GM13976 (cell line): ENCODE data around the gene ANKRD55.
"Not testable (repeated sequence)": the region's sequence is repeated elsewhere in the genome, so short reads cannot be mapped to it uniquely, and the experiment has no call there.

Source experiments
- DNase-seq: peaks from one replicate; pipeline ENCODE4 v3.0.0; 2012; ENCODE audit warnings: low spot score
- in situ Hi-C: fragments of 300-500 bp; cut with MboI; formaldehyde crosslinking; loops from one replicate; pipeline ENCODE4 v1.12.0; 2022; ENCODE audit warnings: low sequenced_read_pairs, mixed read lengths, inconsistent platforms; ENCODE audit not compliant: unreplicated experiment
- TF ChIP-seq, protein P1 (sequence below): IDR thresholded peaks from 2 replicates; pipeline ENCODE4 v1.5.1; 2012; ENCODE audit warnings: borderline replicate concordance, mild to moderate bottlenecking; ENCODE audit not compliant: insufficient read depth; ENCODE audit errors: extremely low read depth, missing control alignments, control extremely low read depth

ANKRD55 gene

DNA sequence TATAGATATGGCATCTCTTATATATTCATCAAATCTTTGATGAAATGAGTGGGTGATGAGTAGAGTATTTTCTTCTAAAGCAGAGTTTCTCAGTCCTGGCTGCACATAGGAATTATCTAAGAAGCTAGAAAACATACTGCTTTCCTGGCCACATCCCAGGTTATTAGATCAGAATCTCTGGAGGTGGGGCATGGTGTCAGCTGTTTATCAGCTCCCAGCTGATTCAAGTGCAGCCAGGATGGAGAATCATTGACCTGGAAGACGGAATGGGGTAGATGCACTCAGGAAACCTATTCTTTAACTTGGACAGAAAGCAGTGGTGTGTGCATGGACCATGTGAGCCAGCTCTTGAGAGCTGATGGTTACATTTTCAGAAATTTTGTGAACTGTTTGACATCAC, 130.2 kb downstream of the ANKRD55 start:
- TF ChIP-seq, protein P1, sequence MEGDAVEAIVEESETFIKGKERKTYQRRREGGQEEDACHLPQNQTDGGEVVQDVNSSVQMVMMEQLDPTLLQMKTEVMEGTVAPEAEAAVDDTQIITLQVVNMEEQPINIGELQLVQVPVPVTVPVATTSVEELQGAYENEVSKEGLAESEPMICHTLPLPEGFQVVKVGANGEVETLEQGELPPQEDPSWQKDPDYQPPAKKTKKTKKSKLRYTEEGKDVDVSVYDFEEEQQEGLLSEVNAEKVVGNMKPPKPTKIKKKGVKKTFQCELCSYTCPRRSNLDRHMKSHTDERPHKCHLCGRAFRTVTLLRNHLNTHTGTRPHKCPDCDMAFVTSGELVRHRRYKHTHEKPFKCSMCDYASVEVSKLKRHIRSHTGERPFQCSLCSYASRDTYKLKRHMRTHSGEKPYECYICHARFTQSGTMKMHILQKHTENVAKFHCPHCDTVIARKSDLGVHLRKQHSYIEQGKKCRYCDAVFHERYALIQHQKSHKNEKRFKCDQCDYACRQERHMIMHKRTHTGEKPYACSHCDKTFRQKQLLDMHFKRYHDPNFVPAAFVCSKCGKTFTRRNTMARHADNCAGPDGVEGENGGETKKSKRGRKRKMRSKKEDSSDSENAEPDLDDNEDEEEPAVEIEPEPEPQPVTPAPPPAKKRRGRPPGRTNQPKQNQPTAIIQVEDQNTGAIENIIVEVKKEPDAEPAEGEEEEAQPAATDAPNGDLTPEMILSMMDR, result no peak
- no peak for DNase-seq
- in situ Hi-C loops, result no loop called here

DNA sequence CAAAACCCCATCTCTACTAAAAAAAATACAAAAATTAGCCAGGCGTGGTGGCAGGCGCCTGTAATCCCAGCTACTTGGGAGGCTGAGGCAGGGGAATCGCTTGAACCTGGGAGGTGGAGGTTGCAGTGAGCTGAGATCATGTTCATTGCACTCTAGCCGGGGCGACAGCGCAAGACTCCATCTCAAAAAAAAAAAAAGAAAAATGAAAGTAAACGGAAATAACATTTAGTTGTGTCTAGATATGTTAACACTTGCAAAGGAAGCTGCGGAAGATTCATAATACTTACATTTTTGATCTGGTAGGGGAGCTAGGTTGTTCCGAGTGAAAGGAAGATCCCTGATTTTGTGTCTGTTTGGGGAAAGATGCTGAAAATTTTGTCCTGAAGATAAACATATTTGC, 130.9 kb downstream of the ANKRD55 start:
- in situ Hi-C loops, result not testable (repeated sequence)

DNA sequence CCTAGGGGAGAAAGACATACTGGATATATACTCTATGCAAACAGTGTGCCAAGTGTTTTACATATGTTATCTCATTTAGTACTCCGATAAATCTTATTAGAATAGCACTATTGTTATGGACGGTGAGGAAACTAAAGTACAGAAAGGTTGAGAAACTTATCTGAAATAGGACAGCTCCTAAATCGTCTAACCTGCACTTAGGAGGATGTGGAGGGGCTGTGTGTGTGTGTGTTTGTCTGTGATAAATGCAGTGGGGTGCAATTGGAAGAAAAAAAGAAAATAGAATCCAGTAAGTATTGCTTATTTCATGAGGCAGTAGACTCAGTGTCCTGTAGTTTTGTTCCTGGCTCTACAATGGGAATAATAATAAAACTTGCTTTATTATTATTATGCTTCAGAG, 131.9 kb downstream of the ANKRD55 start:
- in situ Hi-C loops, result no loop called here
- DNase-seq, result no peak
- TF ChIP-seq, protein P1, result no peak

More for the DNA sequence above, 130.9 kb downstream of the ANKRD55 start:
- DNase-seq, result not testable (repeated sequence)

DNA sequence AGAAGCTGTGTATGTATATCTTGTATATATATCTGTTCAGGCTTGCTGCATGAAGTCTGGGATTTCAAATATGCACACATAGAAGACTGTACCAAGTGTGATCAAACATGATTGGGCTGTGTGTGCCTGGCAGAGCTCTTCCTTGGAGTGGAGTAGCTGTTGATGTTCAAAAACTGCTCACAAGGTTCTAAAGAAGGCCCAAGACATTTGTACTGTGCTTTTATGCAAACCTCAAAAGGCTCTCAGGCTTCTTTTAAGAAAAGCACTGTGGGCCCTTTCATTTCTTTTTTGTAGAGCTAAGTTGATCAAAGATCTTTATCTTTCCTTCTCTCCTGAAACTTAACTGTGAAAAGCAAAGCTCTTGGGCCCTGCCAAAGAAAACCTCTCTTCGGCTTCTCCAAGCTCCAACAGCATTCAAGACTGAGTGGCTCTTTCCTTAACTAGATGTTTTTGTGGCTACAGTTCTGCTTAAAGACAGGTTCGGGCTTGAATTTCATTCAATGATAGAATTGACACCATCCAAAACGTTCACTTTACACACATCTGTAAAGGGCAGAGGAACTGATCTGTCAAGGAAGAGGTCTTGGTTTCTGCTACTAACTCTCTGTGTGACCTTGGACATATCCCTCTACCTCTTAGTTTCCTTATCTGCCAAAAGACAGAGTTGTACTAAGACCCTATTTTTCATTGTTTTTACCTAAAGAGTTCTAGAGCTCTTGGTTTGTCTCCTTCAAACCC, 132.5 kb downstream of the ANKRD55 start:
- in situ Hi-C loops, result no loop called here
- no peak for DNase-seq
- TF ChIP-seq, protein P1, result no peak

DNA sequence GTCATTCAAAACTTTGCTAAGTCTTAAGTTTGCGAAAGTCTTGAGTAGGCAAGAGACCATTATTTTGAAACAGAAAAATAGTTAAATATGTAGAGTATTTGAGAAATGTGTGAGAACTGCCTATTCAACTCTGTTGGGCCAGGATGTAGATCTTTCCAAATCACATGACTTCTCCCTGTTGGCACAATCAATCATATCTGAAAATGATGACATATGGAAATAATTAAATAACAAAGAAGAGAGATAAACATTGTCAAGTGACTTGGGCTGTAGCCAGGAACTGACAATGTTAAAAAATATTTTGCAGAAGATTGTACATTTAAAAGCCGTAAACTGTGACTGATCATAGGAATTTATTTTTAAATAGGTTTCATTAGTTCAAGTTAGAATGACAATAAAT, 133.8 kb downstream of the ANKRD55 start:
- TF ChIP-seq, protein P1, result no peak
- in situ Hi-C loops, result no loop called here
- DNase-seq, result no peak

DNA sequence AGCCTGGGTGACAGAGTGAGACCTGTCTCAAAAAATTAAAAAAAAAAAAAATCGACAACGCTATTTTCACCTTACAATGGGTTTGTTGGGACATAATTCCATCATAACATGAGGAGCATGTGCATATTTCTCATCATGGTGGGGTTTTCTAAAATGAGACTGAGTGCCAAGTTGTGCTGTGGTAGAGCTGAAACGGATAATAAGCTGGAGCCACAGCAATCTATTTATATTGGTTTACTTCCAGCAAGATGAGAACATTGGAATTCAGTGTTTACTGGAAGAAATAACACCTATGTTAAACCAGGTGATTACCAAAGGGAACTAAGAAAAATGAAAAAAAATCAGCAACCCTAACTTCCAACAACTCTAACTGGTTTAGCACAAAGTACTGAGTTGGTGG, 136.1 kb downstream of the ANKRD55 start:
- no peak for DNase-seq
- in situ Hi-C loops, result no loop called here
- TF ChIP-seq, protein P1, result no peak

DNA sequence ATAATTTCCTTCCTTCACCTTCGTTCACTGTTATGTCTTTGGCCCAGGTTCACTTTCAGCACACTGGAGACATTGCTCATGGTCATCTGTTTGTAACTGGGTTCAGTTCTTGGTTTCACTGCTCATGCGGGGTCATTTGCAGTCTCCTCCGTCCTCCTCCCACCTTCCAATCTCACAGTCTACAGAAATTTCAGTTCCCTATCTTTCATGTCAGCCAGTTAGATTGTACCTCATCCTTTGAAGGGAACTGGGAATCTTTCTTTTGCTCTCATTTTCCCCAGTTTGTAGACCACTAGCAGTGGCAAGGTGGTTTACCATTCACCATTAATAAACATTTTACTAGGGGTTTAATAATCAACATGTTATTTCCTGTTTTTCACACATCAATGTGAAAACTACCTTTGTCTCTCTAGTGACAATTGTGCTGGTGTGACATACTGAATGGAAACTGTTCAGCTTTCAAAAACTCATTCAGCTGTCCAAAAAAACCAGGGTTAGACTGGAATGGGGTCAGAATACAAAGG, 137.5 kb downstream of the ANKRD55 start:
- in situ Hi-C loops, result no loop called here
- TF ChIP-seq, protein P1, result no peak
- DNase-seq, result peak; percentile 62
